Measurements from ENCODE around the gene NGDN.

DNA sequence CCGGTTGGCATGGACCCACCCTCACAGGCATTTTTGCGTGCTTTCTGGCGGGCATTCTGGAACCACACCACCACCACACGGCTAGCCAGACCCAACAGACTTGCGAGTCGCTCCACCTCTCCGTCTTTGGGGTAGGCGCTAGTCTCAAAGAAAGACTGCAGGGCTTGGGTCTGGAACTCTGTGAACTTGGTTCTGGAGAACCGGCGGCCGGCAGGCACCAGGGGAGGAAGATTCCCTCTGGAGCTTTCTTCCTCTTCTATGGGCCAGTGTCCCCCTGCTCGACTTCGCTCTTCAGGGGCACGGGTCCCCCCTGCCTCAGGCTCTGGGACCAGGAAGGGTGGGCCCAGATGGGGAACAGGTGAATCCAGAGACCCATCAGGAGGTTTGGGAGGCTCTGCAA lies 55.5 kb downstream of the NGDN start:
- TF ChIP-seq, protein P1, sequence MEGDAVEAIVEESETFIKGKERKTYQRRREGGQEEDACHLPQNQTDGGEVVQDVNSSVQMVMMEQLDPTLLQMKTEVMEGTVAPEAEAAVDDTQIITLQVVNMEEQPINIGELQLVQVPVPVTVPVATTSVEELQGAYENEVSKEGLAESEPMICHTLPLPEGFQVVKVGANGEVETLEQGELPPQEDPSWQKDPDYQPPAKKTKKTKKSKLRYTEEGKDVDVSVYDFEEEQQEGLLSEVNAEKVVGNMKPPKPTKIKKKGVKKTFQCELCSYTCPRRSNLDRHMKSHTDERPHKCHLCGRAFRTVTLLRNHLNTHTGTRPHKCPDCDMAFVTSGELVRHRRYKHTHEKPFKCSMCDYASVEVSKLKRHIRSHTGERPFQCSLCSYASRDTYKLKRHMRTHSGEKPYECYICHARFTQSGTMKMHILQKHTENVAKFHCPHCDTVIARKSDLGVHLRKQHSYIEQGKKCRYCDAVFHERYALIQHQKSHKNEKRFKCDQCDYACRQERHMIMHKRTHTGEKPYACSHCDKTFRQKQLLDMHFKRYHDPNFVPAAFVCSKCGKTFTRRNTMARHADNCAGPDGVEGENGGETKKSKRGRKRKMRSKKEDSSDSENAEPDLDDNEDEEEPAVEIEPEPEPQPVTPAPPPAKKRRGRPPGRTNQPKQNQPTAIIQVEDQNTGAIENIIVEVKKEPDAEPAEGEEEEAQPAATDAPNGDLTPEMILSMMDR (IDR thresholded peaks at IDR 0.05) = no peak
- no peak for TF ChIP-seq EZH2 (IDR thresholded peaks at IDR 0.05)

All from neural progenitor cell (in vitro differentiated cells).